Epidermal melanocyte (primary cell): Measurements from ENCODE around the gene PYDC2.

Experiments
- DNase-seq: peaks from one replicate; pipeline ENCODE4 v3.0.0; 2011; ENCODE audit warnings: low spot score; ENCODE audit not compliant: insufficient read length

Gene PYDC2

DNA sequence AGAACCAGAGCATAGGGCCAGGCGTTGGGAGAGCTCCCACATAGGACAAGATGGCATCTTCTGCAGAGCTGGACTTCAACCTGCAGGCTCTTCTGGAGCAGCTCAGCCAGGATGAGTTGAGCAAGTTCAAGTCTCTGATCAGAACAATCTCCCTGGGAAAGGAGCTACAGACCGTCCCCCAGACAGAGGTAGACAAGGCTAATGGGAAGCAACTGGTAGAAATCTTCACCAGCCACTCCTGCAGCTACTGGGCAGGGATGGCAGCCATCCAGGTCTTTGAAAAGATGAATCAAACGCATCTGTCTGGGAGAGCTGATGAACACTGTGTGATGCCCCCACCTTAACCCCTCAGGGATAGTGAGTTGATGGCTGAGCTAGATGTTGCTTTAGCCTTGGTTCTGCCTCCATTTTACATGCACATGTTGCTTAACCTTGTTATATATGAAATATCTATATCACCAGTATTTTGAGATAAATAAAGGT, at the start of gene PYDC2:
TSS of gene PYDC2 (plus strand) at position 51 of the 483 bp plus-strand sequence. CDS start at position 51, 0 bp downstream.
- DNase-seq, result no peak

DNA sequence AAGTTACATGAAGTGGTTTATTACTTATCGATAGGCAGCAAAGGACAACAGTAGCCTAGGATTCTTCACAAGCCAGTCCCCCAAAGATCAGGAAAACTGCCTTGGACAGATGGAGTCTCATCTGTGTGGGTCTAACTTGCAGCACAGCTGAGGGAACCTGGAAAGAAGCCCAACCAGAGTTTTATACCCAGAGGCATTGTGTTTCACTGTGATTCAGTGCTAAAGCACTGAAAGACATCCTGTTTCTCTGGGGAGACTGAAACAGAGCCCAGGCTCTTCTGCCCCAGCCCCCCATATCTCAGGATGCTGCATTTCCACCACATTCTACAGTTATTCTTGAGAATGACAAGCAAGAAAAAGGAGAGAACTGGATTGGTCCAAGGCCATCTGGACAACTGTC, 48.2 kb upstream of the PYDC2 start:
- DNase-seq, result peak; percentile 21

GRCh38 chr3:191414286-191414685, 46.7 kb upstream of the PYDC2 start:
- DNase-seq, result no peak

- DNase-seq, result no peak
Observed at GRCh38 chr3:191414732-191415131, 46.2 kb upstream of the PYDC2 start.

DNA sequence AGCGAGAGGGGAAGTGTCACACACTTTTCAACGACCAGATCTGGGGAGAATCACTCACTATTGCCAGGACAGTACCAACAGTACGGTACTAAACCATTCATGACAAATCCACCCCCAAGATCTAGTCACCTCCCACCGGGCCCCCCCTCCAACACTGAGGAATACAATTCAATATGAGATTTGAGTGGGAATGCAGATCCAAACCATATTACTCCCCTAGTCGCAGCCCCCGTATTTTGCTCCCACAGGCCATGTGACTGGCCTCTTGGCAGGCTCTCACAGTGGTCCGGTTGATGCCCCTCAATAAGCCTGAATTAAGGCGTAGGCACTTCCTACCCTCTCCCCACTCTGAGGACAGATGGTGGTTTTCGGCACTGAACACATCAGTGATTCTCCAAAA, 45.4 kb upstream of the PYDC2 start:
- no peak for DNase-seq

- no peak for DNase-seq
Observed at GRCh38 chr3:191417457-191417729, 43.6 kb upstream of the PYDC2 start.

DNA sequence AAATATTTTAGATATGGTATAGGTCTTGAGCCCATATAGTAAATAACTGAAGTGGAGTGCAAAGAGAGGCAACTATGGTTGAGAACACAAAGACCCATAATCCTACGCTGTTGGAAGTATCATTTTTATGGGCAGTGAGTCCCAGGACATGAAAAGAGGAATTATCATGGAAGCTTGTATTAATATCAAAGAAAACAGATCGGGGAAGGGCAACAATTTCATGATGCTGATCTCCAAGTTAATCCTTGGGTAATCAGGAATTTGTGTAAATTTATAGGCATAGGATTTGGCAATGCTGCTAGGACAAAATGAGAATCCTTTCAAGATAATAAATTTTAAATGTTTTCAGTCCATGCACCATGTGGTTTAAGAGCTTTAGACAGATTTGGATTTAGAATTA, 40.2 kb upstream of the PYDC2 start:
- DNase-seq, result no peak

- DNase-seq, result no peak
Observed at GRCh38 chr3:191424881-191425280, 36.1 kb upstream of the PYDC2 start.

DNA sequence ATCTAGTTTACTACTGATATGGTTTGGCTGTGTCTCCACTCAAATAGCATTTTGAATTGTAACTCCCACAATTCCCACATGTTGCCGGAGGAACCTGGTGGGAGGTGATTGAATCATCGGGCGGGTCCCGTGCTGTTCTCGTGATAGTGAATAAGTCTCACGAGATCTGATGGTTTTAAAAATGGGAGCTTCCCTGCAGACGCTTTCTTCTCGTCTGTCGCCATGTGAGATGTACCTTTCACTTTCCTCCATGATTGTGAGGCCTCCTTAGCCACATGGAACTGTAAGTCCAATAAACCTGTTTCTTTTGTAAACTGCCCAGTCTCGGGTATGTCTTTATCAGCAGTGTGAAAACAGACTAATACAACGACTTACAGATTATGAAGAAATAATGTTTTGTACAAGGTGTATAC, 35.6 kb upstream of the PYDC2 start:
- no peak for DNase-seq

- DNase-seq, result no peak
Observed at GRCh38 chr3:191426311-191426710, 34.7 kb upstream of the PYDC2 start.

GRCh38 chr3:191428177-191428576, 32.8 kb upstream of the PYDC2 start:
- no peak for DNase-seq

DNA sequence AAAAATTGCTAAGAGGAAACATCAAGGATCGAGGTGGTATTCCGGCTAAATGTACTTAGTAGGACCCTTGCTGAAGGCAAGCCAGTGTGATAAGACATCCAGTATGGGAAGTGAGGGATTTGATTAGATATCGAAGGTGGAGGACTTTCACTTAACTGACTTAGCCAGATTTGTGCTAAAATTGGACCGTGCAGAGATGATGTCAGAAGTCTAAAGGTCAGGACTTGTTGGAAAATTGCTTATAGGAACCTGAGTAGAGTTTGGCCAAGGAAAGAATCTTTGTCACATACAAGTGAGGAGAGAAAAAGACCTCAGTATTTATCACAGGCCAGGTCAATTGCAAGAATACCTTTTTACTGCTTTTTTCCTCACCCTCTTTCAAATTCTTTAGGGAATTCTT, 30.9 kb upstream of the PYDC2 start:
- no peak for DNase-seq

GRCh38 chr3:191431160-191431822, 29.7 kb upstream of the PYDC2 start:
- DNase-seq, result no peak

- DNase-seq, result no peak
Observed at GRCh38 chr3:191432162-191432561, 28.8 kb upstream of the PYDC2 start.

GRCh38 chr3:191434024-191434423, 26.9 kb upstream of the PYDC2 start:
- DNase-seq, result no peak

GRCh38 chr3:191435981-191436380, 25.0 kb upstream of the PYDC2 start:
- DNase-seq, result no peak

DNA sequence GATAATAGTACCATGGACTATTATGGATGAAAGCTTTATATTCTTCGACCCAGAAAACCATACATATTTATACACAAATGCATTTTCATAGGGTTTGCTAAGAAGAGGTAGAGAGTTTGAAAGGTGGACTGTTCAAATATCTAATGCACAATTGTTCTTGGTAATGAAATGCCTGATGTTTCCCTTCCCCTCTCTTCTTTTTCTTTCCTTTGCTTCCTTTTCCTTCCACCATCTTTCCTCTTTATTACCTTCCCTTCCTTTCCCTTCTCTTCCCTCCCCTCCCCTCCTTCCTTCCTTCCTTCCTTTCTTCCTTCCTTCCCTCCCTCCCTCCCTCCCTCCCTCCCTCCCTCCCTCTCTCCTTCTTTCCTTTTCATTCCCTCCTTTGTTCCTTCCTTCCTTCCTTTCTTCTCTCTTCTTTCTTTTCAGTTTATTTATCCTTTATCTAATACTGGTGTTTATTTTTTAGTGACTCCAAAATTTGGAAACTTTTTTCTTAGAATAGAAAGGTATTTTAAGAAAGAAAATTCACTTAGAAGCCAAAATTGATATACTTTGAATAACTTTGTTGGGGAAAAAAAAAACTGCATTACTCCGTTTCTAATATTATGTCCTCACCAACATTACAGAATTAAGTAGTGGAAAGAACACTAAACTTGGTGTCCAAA, 22.7 kb upstream of the PYDC2 start:
- no peak for DNase-seq

DNA sequence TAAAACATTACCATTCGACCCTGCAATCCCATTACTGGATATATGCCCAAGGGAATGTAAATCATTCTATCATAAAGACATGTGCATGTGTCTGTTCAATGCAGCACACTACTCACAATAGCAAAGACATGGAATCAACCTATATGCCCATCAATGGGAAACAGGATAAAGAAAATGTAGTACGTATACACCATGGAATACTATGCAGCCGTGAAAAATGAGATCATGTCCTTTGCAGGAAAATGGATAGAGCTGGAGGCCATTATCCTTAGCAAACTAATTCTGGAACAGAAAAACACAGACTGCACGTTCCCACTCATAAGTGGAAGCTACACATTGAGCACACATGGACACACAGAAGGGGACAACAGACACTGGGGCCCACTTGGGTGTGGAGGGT, 20.4 kb upstream of the PYDC2 start:
- DNase-seq, result no peak

GRCh38 chr3:191441687-191442086, 19.3 kb upstream of the PYDC2 start:
- DNase-seq, result no peak

DNA sequence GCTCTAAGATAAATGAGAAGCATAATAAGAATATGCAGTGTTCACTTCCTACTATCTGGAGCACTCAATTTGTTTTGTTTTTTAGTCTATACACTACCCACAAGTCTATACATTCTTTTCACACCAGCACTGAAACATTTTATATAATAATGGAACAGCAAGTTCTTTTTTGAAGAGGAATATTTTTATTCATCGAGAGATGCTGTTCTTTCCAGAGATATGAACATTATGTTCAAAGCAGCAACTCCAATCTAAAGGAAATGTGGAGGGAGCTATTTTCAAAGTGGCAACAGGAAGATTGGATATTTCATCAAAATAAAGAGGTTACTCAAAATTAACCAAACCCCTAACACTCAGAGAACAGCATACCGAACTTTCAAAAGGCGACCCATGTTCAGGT, 16.4 kb upstream of the PYDC2 start:
- DNase-seq, result no peak

- DNase-seq, result no peak
Observed at GRCh38 chr3:191449256-191449655, 11.7 kb upstream of the PYDC2 start.

- DNase-seq, result no peak
Observed at GRCh38 chr3:191455257-191455952, 5.6 kb upstream of the PYDC2 start.

DNA sequence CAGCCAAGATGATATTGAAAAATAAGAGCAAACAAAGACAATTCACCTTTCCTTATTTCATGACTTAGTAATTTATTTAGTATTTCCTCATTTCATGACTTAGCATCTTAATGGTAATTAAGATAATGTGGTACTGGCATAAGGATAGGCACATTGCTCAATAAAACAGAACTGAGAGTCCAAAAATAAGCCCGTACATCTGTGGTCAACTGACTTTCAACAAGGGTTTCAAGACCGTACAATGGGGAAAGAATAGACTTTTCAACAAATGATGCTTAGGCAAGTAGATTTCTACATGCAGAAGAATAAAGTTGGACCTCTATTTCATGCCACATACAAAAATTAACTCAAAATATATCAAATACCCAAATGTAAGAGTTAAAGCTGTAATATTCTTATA, 603 bp upstream of the PYDC2 start:
- no peak for DNase-seq
